Astrocyte (in vitro differentiated cells and primary cell): ENCODE data around the gene PGAM2.

ENCODE experiments used
- CTCF ChIP-seq: IDR thresholded peaks from 2 replicates; pipeline ENCODE4 v1.5.1; 2011; ENCODE audit warnings: low read depth, mild to moderate bottlenecking, inconsistent platforms, low read length, moderate library complexity; ENCODE audit not compliant: insufficient read depth
- EZH2 ChIP-seq: IDR thresholded peaks from 2 replicates; pipeline ENCODE4 v1.6.1; 2012; ENCODE audit warnings: mild to moderate bottlenecking, low read length, inconsistent platforms; ENCODE audit not compliant: insufficient read depth

DNA sequence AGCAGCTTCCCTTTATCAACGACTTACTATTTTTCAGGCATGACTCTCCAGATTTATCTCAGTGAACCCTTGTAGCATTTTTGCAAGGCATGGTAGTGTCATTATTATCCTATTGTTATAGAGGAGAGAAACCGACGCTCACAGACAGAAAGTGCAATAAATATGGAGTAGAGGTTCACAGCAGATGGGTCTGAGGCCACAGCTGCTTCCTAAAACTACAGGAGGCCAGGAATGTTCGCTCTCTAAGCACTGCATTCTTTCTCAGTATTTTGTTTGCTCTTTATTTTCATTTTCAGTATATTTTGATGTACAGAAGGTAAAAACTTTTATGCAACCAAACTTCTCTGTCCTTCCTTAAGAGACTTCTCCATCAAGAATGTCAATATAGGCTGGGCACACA is 34.3 kb upstream of the PGAM2 start:
- no peak for TF ChIP-seq CTCF
- TF ChIP-seq EZH2: no peak
